Measurements from ENCODE around the gene COL25A1.
A peak's percentile ranks its signal among the peaks of the same experiment; 100 is the strongest.

The COL25A1 gene

DNA sequence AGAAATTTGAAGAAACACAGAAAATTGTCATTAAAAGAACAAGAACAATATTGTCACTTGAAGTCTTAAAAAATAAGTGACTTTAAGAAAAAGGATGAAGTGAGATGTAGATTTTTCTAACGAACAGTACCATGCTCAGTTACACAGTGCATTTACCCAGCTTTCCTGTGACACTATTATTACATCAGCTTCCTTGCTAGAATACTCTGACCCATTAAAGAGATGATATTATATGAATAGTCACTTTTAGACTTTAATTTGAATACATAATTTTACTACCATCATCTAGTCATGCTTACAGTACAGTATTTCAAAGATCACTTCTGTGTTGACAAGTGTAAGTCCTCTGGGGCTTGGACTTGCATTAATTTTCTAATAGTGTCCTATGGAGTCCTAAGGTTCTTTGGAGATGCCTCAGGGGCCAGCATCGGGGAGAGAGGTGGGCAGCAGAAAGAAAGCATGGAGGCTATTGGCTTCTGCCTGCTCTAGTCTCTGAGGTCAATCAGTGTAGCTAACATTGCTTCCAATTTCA lies 10.7 kb downstream of the COL25A1 start:
- DNase-seq, result no peak

DNA sequence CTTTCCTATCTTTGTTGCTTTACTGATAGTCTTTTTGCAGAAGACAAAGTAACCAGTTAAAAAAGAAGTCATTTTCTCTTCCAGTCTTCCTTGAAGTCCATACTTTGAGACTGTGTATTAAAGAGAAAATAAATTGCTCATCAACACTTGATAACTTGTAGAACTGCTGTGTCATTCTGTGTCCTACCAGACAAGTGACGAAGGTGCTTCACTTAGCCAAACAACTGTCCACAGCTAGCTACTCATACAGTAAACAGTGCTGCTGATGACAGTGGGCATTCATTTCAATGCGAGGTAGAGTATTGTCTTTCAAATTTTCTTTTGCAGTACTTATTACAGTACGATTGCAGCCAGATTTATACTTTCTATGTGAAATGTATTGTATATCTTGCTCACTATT lies 11.5 kb downstream of the COL25A1 start:
- DNase-seq, result no peak

DNA sequence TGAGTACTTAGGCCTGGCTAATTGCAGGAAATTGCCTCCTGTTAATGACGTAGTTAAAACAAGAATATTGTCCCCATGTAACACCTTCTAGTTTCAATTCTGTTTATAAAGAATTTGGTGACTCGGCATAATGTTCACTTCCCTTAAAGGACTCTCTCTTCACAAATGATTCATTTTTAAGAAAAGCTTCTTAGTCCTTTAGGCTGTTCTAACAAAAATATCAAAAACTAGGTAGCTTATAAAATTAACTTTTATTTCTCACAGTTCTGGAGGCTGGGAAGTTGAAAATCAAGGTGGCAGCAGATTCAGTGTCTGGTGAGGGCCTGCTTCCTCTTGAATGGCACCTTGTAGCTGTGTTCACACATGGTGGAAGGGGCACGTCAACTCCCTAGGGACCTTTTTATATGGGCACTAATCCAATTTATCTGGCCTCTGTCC lies 23.8 kb downstream of the COL25A1 start:
- DNase-seq, result peak; percentile 11 to 18

DNA sequence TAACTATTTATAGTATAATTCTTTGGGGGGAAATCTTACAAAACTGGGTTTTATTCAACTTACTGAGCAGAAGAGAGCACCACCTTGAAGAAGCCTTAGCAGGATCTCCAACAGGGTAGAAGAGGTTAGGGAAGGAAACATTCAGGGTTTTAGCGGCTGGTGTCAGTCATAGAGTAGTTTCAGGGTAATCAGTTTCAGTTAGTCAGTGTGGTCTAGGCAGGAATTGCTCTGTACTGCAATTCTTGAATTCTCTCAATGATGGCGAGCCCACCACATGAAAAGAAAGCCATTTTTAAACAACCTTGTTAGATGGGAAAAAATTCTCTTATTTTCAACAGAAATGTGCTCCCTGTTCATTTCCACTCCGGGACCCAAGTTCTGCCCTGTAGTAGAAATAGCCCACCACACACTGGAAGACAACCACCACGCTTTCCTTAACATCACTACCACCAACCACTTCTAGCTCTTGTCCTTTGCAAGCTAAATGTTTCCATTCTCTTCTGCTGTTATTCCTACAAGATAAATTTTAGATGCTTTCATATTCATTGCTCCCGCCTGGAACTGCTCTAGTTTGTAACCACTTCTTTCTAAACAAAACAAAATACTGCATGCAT lies 25.9 kb downstream of the COL25A1 start:
- no peak for DNase-seq

DNA sequence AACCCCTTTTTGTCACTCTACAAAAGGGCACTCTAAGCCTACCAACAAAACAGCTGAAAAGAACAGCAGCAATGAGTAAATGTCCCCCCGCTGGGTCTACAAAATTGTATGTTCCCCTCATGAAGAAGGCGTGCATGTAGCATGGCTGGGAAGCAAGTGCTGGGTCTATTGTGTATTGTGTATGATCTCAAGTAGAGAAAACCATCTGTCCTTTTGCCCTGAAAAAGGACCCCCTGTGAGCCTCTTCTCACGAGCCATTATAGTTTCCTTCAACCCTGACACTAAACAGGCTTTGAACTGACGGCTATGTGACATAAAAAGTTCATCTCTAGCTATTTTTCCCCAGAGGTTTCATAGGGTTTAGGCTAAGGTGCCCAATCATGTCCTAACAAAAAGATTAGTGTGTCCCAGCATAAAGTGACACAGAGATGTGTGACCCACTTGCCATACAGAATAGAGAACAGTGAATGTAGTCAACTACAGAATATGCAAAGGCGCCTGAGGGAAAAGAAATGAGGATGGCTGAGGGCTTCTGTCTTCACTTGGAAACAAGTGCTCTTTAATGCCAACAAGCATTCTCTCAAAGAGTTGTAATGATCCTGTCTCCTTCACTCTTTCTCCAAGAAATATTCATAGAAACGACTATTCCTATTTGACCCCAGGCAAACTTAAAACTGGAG lies 27.3 kb downstream of the COL25A1 start:
- no peak for DNase-seq

DNA sequence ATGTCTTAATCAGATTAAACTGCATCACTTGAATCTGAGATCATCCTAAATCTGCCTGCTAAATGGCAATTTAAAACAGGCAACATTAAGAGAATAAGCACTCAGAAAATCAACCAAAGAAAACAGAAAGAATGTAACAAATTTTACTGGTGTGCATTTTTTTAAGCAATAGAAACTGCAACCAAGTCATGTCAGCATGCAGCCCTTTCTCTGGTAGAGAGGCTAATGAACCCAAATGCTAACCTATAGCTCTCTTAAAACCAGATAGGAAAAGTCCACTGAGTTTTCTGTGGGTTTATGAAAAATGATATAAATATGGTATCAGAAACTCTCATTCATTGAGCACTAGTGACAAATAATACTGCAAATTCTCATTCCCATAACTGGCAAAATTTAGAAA lies 35.6 kb downstream of the COL25A1 start:
- DNase-seq, result no peak

DNA sequence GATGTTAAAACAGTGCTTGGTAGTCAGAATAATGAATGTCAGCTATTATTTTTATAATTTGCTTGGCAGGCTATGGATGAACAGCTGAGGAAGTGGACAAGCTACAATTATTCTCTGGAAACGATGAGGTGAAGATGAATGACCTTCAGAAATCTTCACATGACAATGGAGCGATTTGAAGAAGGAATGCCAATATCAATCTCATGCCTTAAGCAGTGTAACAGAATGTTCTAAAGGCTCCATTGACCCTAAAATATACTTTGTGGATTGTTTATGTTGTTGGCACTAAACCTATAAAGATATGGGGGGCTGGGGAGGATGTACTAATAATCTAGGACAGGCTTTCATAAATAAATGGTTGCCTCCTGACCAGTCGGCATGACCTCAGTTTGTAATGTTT lies 36.2 kb downstream of the COL25A1 start:
- no peak for DNase-seq

DNA sequence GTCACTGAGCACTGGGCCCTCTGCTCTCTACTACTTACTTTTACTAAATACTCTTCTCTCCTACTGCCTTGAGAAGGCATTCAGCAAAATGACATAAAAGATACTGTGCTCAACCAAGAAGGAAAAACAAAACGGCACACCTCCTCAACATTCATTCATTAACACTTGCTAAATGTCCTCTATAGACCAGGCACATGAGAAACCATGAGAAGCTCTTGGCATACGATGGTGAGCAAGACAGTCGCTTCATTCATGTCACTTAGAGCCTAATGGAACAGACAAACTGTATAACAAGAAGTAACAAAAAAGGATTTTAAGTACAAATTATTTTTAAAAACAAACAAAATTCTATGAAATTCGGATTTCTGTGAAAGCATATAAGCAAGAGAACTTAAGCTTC lies 38.7 kb downstream of the COL25A1 start:
- DNase-seq, result no peak

DNA sequence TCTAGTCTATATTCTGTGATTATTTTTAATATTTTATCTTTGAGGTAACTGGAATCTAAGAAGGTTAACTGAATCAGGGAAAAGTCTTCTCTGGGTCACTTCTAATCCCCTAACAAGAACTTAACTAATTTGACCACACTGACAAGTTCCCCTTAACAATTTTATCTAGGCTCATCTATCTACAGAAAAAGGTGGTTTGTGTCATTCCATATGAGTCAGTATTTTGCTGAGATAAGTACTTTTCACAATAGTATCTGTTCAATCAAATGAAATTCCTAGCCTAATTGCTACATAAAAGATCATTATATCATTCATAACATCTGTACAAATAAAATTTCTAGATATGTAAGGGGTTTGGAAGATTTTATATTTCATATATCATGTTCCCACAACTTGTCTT lies 45.6 kb downstream of the COL25A1 start:
- DNase-seq, result no peak

DNA sequence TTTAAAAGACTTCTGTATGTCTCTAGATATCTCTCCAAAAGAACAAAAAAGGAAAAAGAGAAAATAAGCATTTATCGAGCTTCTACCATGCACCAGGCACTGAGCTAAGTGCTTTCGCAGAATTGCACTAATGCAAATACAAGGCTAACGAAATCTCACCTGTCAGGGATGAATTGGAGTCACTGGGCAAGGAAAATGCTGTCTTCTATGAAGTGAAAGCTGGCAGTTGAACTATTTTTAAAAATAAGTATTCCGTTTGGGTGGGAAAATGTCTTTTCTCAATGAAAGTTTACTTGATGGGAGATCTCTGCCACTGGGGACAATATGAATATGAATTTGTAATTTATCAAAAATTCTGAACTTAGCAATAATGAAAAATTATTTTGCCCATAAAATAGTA lies 47.6 kb downstream of the COL25A1 start:
- DNase-seq, result no peak

DNA sequence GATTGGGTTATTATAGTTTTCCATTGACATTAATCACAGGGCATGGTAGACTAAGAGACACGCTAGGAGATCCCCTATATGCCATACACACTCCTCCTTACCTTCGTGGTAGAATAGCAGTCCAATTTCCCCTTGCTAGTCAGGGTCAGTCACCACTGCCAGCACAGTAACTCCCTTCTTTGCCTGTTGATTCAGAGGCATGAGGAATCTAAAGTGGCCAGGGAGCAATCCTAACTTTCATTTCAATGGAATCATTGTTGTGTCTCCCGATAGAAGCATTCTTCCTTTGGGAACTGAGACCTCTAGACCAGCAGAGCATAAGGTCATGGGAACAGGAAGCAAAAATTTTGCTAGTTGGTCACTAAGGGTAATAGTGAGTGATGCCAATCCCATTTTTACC lies 51.1 kb downstream of the COL25A1 start:
- no peak for DNase-seq

DNA sequence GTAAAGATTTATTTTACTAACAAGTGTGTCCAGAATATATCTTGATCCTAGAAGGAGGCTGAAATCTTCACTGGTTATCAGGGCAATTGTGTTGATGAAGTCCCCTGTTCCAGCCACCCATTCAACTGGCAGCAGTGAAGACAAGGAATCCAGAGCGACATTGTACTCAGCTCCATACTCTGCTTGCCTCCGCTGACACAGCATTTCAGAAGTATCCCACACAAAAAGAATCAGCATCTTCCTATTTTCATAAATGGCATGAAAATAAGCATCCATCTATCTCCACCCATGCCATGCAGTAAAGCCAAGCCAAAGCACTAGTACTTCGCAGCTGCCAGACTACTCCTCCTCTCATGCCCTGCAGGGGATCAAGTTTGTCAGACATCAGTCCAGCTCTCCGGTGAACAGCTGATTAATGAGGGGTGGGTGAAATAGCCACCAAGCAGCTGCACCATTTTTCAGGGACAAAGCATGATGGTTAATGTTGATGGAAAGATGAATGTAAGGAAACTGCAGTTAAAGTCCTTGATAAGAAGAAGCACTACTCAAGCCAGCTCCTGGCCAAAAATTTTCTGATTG lies 54.0 kb downstream of the COL25A1 start:
- no peak for DNase-seq

DNA sequence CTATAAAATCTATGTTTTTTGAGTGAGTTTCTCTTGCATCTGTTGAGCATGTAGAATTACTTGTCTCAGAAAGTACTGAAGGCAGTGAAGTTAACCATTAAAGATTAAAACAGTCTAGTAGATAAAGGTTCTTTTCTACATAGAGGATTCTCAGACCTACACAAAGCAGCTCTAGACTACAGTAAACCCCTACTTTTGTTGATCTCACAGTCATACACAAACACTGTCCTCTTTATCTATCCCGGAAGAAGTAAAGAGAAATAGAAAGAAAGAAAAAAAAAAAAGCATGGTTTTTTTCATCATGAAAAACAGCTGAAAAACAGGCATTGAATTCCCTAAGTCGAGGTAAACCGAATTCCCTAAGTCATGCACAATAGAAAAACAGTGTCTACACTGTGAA lies 58.6 kb downstream of the COL25A1 start:
- DNase-seq, result no peak

DNA sequence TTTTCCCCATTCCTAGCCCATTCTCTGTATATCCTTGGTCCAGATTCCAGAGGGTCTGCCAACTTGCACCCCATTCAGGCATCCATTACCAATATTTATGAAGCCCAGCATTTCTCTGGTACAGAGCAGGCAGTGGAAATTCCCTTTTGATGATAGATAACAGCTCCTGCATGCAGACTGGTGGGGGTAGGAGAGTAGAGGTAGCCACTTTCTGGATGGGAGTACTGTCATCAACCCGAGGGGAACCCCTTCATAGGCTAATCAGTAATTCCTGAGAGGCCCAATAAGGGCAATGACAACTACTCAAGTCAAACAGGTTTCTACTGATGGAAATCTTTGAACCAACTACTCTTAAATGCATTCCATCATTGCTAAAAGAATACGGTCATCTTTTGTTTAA lies 63.7 kb downstream of the COL25A1 start:
- no peak for DNase-seq

DNA sequence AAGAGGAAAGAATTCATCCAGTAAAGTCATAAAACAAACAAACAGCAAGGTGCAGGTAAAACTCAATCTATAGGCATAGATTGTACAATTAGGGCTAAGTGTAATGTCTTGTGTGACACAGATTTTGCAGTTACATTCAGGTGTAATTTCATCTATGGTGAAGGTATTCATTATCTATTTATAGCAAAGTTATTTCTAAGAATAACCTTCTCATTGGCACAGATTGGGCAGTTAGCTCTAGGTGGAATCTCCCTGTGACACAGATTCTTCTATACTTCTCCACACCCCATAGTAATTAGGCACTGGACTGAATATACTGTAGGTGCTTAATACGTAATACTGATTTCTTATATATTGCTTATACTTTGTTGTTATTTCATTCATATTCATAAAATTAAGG lies 66.8 kb downstream of the COL25A1 start:
- DNase-seq, result no peak

DNA sequence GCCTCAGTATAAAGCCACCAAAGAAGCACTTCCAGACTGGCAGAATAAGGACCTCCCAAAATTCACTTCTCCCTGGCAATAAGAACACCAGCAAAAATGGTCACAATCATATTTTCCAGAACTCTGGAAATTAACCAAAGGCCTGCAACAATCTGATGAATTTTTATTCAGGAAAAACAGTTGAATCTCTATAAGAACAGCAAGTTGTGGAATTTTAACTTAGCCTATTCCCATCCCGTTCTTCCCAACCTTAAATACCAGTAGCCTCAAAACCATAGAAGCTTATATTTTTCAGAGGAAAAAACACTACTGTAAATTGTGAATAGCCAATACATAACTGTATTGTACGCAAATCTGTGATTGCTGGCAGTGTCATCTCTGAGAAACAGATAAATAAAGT lies 67.9 kb downstream of the COL25A1 start:
- DNase-seq, result no peak

DNA sequence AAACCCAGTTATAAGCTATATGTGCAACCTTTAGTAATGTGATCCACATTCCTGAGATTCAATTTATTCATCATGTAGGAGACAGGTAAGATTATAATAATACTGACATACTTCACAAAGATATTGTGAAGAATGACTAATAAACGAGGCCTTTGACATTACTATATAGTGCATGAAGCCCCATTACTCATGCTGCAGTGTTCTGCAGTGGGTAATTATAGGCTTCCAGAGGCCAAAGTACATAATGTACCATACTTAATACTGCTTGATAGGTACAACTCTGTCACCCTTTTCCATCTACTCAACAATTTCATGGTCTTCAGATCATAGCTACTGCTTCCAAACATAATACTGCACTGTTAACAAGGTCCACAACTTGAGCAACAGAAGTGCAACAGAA lies 68.9 kb downstream of the COL25A1 start:
- no peak for DNase-seq

DNA sequence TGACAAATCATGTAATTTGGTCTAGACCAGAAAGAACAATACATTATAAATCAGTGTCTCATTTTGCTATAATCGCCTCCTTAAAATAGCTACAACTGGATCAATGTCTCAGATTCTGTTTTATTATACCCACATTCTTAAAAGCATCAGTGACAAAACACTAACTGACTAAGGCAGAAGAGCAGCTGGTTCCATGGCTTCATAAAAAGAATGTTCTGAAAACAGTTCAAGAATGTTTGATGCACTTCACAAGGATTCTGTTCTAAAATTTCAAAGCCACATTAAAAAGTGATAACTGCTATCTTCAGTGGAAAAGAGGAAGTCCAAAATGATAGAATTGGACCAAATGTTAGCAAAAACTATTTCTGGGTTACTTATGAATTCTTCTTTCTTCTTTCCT lies 69.8 kb downstream of the COL25A1 start:
- DNase-seq, result no peak

DNA sequence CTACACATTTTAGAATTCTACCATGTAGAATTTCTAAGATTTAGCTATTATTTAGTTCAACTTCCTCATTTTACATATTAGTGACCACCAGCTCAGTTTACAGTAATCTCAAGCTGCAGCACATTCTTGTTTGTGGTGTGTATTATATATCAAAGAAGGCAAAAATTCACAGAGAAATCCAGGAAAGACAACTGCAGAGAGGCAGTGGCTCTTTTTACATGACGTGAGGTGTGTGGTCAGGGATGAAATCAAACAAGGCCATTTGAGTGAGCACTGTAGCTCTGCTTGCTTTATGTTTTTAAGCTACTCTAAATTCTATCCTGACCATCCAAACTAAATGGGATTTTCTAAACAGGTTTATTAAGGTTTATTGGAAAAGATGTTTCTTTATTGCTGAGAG lies 71.1 kb downstream of the COL25A1 start:
- no peak for DNase-seq

DNA sequence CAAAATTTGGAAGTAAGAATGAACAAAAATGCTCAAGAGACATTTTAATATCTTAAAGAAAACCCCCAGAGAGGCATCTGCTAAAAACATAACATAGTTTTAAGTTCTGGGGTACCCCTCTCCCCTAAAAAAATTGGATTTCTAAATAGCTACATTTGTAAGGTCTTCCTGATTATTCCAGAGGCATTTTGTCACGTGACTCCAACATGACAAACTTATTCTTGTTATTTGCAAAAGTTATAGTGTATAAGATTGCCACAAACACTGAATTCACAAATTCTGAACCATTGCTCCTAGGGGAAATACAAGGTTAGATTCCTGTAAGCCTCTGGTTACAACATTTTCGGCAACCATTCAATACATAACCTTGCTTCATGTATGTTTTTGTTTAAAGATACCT lies 73.4 kb downstream of the COL25A1 start:
- no peak for DNase-seq

DNA sequence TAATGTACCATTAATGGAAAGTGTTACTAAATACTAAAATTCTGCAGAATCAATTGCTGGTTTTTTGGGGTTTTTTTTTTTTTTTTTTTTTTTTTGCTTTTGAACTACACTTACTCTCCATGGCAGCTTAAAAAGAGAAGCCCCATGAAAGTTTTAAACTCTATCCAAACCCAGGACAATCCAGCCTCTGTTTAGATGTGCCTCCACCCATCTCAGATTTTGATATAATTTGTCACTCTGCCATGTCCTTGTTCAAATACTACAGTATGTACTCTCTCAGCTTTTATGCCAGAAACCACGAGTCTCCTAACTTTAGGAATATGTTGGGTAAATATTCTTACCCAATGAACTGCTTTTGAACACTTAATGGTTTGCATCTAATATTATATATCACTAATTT lies 84.2 kb downstream of the COL25A1 start:
- no peak for DNase-seq

DNA sequence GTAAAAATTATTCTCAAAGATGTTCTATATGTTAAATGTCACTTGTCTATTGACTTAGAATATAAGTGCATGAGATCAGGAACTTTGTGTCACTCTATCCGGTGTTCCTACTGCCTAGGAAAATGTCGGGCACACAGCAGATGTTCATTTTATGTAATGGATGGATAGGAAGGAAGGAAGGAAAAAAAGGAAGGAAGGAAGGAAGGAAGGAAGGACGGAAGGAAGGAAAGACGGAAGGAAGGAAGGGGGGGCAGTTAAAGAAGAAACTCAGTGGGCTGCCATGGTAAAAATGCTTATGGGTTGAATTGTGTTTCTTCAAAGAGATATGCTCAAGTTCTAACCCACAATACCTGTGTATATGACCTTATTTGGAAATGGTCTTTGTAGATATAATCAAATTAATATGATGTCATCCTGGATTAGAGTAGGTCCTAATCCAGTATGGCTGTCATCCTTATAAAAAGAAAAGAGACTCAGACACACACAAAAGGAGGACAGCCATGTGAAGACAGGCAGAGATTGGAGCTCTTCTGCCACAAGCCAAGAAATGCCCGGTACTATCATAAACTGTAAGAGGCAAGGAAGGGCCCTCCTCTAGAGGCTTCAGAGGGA lies 86.3 kb downstream of the COL25A1 start:
- no peak for DNase-seq

DNA sequence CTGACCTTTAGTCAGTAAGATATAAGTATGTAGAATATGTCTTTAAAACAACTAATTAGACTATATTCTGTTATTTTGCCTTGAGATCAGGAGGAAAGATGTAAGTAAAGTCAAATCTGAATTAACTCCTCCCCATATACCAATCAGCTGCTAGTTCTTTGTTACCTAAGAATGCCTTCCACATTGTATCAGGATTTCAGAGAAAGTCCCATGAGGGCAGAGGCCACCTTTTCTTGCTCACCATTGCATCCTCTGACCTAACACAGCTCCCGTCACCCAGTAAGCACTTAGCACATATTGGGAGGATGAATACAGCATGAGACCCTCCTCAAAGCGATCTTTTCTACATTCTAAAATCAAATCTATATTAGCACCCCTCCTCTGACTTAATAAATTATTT lies 87.0 kb downstream of the COL25A1 start:
- no peak for DNase-seq
